ENCODE measurements around the gene MRPL16. TPM values are rescaled to one million over a fixed set of nuclear protein-coding genes. Genes with fewer than 3 reads are reported as not detected.
"Not testable (repeated sequence)": the region's sequence is repeated elsewhere in the genome, so short reads cannot be mapped to it uniquely, and the experiment has no call there.

Gene MRPL16
- polyA plus RNA-seq, 3 donors, result 34.1 to 75.0 (median 71.9) TPM

DNA sequence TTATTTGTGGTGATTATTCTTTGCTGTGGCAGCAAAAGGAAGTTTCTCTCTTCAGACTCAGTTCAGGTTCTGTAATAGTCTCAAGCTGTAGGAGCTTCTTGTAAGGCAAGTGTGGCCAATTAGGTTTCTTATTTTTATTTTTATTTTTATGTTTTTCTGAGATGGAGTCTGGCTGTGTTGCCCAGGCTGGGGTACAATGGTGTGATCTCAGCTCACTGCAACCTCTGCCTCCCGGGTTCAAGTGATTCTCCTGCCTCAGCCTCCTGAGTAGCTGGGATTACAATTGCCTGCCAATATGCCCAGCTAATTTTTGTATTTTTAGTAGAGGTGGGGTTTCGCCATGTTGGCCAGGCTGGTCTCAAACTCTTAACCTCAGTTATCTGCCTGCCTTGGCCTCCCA is 39.0 kb upstream of the MRPL16 start:
- H2AFZ ChIP-seq (ENCODE audit: insufficient read depth, low read depth, low read length, poor library complexity, severe bottlenecking); H3K27me3 ChIP-seq (ENCODE audit: control insufficient read depth in 2 of 2, insufficient read depth in 2 of 2, low read length in 2 of 2); H3K9ac ChIP-seq (ENCODE audit: insufficient read depth, low read length, poor library complexity, severe bottlenecking); H3K79me2 ChIP-seq (ENCODE audit: insufficient read depth, low read length); H3K27ac Mint-ChIP-seq; H3K4me3 Mint-ChIP-seq; DNase-seq; H3K4me2 ChIP-seq (replicated peaks; ENCODE audit: extremely low read depth, low read length, poor library complexity, severe bottlenecking); H3K4me3 ChIP-seq (replicated peaks in 1 of 3; ENCODE audit: low read depth in 2 of 3, low read length in 3 of 3); H3K9me3 Mint-ChIP-seq; H3K9me3 ChIP-seq (replicated peaks in 1 of 2; ENCODE audit: control insufficient read depth in 1 of 2, insufficient read depth in 1 of 2, low read length in 2 of 2); intact Hi-C loops (cut with micrococcal nuclease); H3K36me3 Mint-ChIP-seq; H3K27ac ChIP-seq (ENCODE audit: low read depth in 1 of 2, low read length in 2 of 2); H3K27me3 Mint-ChIP-seq (ENCODE audit: low read depth in 3 of 3); H3K36me3 ChIP-seq (replicated peaks in 1 of 2; ENCODE audit: control insufficient read depth in 1 of 2, insufficient read depth in 2 of 2, low read length in 2 of 2); H4K20me1 ChIP-seq (ENCODE audit: insufficient read depth, low read length); H3K4me1 ChIP-seq (ENCODE audit: control insufficient read depth in 1 of 2, insufficient read depth in 2 of 2, low read length in 2 of 2): not testable (repeated sequence)
- no CpG with 5 or more reads among the region's 2 CpGs for WGBS (ENCODE audit: insufficient coverage)
- H3K4me1 Mint-ChIP-seq, result peaks cover 10% of the 10 kb centered on the region

DNA sequence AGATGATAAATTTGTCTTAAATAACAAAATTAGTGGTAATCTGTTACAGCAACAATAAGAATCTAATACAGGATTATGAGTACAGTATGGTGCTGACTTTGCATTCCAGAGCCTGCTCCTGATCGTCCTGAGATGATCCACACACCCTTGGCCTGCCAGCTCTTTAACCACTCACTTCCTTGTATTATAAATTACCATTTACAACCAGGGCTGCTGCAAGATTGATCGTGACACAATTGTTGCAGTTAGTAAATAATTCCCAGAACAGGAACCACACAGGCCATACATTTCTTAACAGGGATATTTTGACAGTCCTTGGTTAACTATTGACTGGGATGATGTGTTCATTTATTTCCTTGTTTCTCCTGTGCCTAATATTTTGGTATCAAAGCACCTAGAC is 38.6 kb upstream of the MRPL16 start:
- no peak for DNase-seq
- Histone ChIP-seq H3K79me2 (ENCODE audit: insufficient read depth, low read length) (no peaks in the 10 kb centered on the region), H3K27me3 (ENCODE audit: control insufficient read depth in 2 of 2, insufficient read depth in 2 of 2, low read length in 2 of 2) (no peaks in the 10 kb centered on the region), H3K9ac (ENCODE audit: insufficient read depth, low read length, poor library complexity, severe bottlenecking) (no peak overlapping the region), H3K9me3 (replicated peaks in 1 of 2; ENCODE audit: control insufficient read depth in 1 of 2, insufficient read depth in 1 of 2, low read length in 2 of 2) (no peaks in the 10 kb centered on the region), H3K4me1 (ENCODE audit: control insufficient read depth in 1 of 2, insufficient read depth in 2 of 2, low read length in 2 of 2) (no peaks in the 10 kb centered on the region), H2AFZ (ENCODE audit: insufficient read depth, low read depth, low read length, poor library complexity, severe bottlenecking) (no peak overlapping the region), H3K36me3 (replicated peaks in 1 of 2; ENCODE audit: control insufficient read depth in 1 of 2, insufficient read depth in 2 of 2, low read length in 2 of 2) (no peaks in the 10 kb centered on the region), H3K4me2 (replicated peaks; ENCODE audit: extremely low read depth, low read length, poor library complexity, severe bottlenecking) (no peak overlapping the region), H4K20me1 (ENCODE audit: insufficient read depth, low read length) (no peaks in the 10 kb centered on the region), H3K27ac (ENCODE audit: low read depth in 1 of 2, low read length in 2 of 2) (no peak overlapping the region), H3K4me3 (replicated peaks in 1 of 3; ENCODE audit: low read depth in 2 of 3, low read length in 3 of 3) (no peak overlapping the region)
- WGBS (ENCODE audit: insufficient coverage), result 0% methylated on average over 1 of the region's 2 CpGs
- no peak overlapping the region for H3K27ac Mint-ChIP-seq
- H3K36me3 Mint-ChIP-seq, result no peaks in the 10 kb centered on the region
- TF ChIP-seq, protein P1, sequence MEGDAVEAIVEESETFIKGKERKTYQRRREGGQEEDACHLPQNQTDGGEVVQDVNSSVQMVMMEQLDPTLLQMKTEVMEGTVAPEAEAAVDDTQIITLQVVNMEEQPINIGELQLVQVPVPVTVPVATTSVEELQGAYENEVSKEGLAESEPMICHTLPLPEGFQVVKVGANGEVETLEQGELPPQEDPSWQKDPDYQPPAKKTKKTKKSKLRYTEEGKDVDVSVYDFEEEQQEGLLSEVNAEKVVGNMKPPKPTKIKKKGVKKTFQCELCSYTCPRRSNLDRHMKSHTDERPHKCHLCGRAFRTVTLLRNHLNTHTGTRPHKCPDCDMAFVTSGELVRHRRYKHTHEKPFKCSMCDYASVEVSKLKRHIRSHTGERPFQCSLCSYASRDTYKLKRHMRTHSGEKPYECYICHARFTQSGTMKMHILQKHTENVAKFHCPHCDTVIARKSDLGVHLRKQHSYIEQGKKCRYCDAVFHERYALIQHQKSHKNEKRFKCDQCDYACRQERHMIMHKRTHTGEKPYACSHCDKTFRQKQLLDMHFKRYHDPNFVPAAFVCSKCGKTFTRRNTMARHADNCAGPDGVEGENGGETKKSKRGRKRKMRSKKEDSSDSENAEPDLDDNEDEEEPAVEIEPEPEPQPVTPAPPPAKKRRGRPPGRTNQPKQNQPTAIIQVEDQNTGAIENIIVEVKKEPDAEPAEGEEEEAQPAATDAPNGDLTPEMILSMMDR (IDR thresholded peaks at IDR 0.05), result no peak
- H3K27me3 Mint-ChIP-seq (ENCODE audit: low read depth in 3 of 3), result peaks cover 0 to 1% (median 0%) of the 10 kb centered on the region in 3 donors
- H3K4me1 Mint-ChIP-seq, result peaks cover 10% of the 10 kb centered on the region
- peaks cover 0 to 3% (median 0%) of the 10 kb centered on the region in 7 donors for H3K9me3 Mint-ChIP-seq
- H3K4me3 Mint-ChIP-seq, result no peak overlapping the region
- intact Hi-C loops (cut with micrococcal nuclease), result no loop called here

DNA sequence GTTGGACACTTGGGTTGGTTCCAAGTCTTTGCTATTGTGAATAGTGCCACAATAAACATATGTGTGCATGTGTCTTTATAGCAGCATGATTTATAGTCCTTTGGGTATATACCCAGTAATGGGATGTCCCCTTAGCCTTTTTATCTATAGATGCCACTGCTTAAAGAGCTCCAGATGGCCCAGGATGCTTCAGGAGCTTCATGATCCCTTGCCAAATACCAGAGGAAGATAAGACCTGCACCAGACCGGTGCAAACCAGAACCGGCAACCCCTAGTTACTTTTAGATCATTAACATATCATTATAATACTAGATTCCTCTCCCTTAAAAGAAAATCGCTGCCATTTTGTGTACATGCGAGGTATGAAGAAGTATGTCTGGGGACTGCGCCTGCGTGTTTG is 37.9 kb upstream of the MRPL16 start:
- H3K36me3 Mint-ChIP-seq; H3K4me3 Mint-ChIP-seq; H3K9me3 ChIP-seq (replicated peaks in 1 of 2; ENCODE audit: control insufficient read depth in 1 of 2, insufficient read depth in 1 of 2, low read length in 2 of 2); H3K4me1 ChIP-seq (ENCODE audit: control insufficient read depth in 1 of 2, insufficient read depth in 2 of 2, low read length in 2 of 2); H3K27me3 ChIP-seq (ENCODE audit: control insufficient read depth in 2 of 2, insufficient read depth in 2 of 2, low read length in 2 of 2); H3K36me3 ChIP-seq (replicated peaks in 1 of 2; ENCODE audit: control insufficient read depth in 1 of 2, insufficient read depth in 2 of 2, low read length in 2 of 2); H2AFZ ChIP-seq (ENCODE audit: insufficient read depth, low read depth, low read length, poor library complexity, severe bottlenecking); DNase-seq; H3K27ac ChIP-seq (ENCODE audit: low read depth in 1 of 2, low read length in 2 of 2); H3K4me3 ChIP-seq (replicated peaks in 1 of 3; ENCODE audit: low read depth in 2 of 3, low read length in 3 of 3); intact Hi-C loops (cut with micrococcal nuclease); H3K9me3 Mint-ChIP-seq; H4K20me1 ChIP-seq (ENCODE audit: insufficient read depth, low read length); H3K27ac Mint-ChIP-seq; H3K4me2 ChIP-seq (replicated peaks; ENCODE audit: extremely low read depth, low read length, poor library complexity, severe bottlenecking); H3K27me3 Mint-ChIP-seq (ENCODE audit: low read depth in 3 of 3); H3K79me2 ChIP-seq (ENCODE audit: insufficient read depth, low read length); H3K9ac ChIP-seq (ENCODE audit: insufficient read depth, low read length, poor library complexity, severe bottlenecking): not testable (repeated sequence)
- 100% methylated on average over 1 of the region's 6 CpGs for WGBS (ENCODE audit: insufficient coverage)
- H3K4me1 Mint-ChIP-seq, result peaks cover 10% of the 10 kb centered on the region

Data from CD14-positive monocyte (primary cell).